HG03378 (cell line): Measurements from ENCODE around the gene ACOT7.
A peak's percentile ranks its signal among the peaks of the same experiment; 100 is the strongest.
"Not testable (repeated sequence)": the region's sequence is repeated elsewhere in the genome, so short reads cannot be mapped to it uniquely, and the experiment has no call there.

Experiments
- ATAC-seq: cut with Tn5 transposase; IDR thresholded peaks from one replicate; pipeline ENCODE4 v1.9.1; 2021; ENCODE audit warnings: mild to moderate bottlenecking, moderate library complexity; ENCODE audit not compliant: unreplicated experiment

ACOT7 gene

DNA sequence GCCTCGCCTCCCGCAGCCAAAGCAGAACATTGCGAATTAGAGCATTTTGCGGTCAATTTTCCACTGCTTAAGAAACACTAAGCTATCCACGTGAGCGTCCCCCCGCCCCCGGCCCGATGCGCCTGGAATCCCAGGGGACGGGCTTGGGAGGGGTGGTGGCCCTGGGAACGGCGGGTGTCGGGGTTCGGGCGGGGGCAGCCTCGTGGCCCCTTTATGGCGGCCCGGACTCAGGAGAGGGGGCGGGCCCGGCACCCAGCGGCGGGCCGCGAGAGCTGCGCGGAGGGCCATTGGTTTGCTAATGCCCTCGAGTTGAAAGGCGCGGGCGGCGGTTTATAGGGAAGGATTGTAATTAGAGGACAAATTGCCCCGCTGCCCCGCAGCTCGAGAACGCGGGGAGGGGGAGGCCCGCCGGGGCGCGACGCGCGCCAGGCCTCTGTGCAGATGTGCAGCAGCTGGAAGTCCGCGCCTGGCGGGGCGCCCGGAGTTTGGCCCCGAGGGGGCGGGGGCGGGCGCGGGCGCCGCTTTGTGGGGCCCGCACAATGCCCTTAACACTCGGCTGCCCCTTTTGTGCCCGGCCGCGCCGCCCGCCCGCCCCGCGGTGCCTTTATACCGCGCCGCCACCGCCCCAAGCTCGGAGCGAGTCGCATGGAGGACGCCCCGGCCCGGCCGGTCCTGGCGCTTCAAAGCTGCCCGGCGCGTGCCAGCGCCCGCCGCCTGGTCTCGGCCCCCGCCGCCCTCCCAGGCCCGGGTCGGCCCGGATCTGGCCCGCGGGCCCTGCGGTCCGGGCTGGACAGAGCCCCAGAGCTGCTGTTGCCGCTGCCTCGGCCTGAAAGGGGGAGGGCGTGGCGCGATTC lies 151.5 kb downstream of the ACOT7 start:
- ATAC-seq: no peak

DNA sequence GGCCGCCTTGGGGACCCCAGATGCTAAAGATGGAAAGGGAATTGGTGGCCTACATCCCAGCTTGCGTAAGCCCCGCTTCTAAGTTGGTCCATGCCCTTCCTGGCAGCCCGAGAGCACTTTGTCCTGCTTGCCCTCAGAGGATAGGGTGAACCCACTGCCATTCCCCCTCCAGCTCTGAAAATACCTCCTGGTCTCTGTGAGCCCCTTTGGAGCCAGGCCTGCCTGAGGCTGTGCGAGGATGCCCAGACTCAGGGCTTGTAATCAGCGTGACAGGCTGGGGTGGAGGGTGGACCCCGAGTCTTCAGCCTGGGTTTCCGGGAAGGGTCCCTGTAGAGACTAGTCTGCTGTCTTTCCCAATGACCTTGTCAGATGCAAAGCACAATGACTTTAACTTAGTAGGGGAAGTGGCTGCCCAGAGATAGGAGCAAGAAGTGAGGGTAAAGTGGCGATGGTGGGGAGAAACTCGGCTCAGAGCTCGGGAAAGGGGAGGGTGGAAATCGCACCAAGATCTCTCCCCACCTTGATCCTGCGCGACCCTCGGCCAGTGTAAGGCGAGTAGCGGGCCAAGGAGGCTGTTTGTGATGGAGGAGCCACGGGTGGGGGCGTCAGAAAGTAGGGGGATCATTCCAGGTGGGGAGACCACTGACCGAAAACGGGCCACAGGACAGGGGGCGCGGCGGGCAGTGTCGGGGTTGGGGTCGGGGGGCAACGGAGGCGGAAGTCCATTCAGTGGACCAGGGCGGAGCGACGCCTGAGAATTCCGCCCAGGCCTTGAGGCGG lies 152.3 kb downstream of the ACOT7 start:
- no peak for ATAC-seq

DNA sequence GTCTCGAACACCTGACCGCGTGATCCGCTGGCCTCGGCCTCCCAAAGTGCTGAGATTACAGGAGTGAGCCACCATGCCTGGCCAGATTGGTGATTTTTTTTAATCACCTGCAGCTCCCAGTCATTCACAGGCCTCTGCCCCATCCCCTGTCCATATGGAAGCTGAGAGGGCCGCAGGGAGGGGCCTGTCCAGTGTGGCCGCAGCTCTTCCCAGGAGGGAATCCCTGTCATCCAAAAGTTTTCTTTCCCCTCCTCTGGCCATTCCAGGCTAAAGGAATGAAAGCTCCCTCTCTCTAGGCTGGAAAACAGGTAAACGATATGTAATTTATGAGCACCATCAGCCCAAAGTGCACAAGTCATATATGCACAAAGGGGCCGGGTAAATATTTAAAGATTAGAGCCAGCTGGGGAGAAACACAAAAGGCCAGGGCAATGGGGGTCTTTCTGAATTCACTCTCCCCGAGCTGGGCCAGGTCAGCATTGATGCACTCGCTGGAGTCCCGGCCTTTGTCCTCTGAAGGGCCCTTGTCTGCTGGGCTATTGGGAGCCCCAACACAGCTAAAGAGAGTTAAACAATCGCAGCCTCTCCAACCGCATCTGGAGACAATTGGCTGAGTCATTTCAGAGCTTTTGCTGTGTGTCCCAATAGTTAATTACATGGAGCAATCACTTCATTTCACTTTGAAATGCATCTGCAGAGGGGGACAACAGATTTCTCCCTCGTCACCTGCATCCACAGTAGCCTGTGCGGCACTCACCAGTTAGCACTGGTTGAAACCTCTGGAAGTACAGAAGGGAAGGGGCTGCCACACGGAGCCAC lies 153.4 kb downstream of the ACOT7 start:
- no peak for ATAC-seq

DNA sequence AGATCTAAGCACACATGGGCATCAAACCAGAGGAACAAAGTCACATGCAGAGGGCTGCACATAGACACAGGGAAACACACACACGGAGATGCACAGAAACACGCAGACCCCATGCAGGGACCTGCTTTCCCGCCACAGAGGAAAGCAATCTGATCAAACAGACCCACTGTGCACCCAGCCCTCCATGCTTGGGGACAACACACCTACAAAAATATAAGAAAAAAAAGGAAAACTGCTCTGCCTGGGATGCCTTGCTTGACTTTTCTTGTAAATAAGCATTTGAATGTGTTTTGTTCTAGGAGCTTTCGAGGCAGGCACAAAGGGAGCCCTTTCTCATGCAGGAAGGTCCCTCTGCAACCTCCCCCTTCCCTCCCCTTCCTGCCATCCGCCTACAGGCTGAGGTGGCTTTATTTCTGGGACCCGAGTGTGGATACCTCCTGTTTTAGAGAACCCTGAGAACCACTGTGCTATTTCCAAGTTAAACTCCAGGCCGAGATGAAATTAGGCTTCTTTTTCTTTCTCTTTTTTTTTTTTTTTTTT lies 154.3 kb downstream of the ACOT7 start:
- no peak for ATAC-seq

DNA sequence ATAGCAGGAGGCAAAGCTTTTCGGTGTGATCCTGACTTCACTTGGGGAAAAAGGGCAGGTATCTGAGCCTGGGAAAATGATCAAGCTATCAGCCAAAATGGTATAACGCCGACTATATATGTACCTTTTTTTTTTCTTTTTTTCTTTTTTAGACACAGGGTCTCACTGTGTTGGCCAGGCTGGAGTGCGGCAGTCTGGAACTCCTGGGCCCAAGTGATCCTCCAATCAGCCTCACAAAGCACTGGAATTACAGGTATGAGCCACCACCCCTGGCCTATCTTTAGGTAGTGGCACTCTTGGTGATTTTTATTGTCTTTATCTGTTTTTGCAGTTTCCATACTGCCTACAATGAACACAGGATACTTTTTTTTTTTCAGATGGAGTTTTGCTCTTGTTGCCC lies 156.5 kb downstream of the ACOT7 start:
- ATAC-seq: no peak

DNA sequence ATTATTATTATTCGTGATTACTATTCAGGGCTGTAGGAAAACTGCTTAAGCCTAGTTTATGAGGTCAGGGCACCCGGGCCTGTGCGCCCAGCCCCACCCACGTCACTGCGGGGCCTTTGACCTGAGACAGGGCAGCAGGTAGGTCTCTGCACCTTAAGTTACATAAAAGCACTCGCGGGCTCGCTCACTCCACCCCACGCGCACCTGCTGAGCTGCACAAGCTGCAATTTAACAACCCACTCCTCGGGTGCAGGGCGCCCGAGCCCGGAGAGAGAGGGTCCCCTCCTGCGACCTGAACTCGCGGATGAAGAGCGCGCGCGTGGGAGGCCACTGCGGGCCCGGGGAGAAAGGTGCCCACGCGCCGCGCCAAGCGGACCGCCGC lies 158.3 kb downstream of the ACOT7 start:
- ATAC-seq: peak; percentile 15

DNA sequence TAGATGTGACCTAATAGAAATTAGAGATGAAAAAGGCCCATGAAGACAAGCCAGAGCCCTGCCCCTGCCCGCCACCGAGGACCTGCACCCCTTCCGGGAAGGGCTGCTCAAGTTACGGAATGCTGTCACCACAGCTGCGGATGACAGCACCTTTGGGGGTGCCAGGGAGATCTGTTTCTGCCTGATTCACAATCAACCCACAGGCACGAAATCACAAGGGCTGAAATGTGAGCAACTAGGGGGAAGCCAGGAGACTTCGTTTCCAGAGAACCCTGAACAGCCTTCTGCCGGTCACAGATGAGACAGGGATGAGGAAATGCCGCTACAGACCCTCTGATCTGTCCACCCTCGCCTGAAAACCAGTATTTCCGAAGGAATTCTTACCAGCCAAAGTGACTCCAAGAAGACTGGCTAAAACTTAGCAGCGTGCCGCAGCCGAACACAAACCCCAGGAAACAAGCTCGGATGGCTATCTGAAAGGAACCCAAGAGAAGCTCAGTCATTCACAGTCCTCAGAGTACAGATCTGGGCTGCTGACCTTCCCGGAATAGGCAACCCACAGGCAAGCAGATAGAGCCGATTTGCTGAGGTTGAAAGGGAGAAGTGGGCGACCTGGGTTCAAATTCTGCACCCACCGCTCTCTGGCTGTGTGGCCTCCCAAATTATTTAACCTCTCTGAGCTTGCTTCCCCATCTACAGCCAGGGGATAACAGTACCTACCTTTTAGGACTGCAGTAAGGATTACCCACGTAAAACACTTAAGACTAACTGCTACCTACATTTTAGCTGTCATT lies 158.9 kb downstream of the ACOT7 start:
- no peak for ATAC-seq

DNA sequence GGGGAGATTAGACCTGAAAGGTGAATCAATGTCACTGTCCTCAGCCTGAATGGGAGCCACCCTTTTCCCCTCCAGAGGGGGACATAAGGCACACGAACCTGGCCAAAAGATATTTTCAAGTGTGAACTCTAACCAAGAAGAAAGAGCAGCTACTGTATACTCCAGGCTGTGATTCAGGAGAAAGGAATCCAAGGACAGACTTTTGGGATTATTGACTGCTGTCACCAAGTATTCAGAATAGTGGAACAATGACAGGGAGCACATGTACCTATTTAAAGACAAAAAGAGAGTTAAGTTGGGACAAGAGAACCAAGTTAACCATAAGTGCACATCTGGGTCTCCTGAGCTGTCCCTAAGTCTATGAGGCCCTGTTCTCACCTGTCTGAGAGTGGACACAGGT lies 160.2 kb downstream of the ACOT7 start:
- ATAC-seq: no peak

DNA sequence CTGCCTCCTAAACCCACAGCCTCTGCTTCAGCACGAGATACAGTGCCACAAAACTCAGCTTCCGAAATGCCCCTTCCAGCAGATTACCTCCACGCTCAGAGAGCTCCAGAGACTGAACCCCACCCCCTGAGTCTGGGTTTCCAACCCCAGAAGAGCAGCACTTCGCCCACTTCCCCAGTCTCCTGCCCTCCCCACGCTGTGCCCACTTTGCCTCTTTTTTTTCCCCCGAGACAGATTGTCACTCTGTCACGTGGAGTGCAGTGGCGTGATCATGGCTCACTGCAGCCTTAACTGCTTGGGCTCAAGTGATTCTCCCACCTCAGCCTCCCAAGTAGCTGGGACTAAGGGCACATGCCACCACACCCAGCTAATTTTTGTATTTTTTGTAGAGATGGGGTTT lies 167.9 kb downstream of the ACOT7 start:
- no peak for ATAC-seq

DNA sequence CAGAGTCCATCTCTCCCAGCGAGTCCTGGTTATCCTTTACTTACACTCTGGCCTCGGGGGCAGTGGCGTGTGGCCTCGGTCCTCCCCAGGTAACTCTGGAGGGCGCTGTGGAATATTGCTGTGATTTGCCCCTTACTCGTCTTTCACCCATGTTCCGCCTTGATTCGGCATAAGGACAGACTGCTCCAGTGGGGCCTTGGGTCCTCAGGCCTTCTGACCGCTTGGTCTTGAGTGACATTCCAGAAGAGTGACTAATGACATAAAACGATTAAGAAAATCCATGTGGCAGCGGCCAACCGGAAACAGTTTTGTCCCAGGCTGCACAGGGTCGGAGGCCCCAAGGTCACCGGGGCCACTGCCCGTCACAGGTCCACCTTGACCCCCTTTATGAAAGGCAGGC lies 168.8 kb downstream of the ACOT7 start:
- no peak for ATAC-seq

DNA sequence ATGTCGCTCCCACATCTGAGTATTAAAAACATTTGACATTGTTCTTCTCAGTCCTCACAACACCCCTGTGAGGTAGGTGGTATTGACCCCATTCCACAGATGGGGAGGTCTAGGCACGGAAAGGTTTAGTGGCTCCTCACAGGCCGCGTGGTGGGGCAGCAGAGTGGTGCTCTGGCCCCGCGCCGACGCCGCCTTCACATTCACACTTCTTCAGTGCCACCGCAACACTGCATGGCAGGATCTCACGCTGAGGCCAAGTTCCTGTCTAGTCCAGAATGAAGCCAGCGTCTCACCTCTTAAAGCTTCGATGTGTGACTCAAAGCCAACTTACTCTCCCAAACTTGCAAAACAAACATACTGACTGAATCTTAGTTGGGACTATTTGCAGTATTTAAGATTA lies 169.9 kb downstream of the ACOT7 start:
- ATAC-seq: no peak

DNA sequence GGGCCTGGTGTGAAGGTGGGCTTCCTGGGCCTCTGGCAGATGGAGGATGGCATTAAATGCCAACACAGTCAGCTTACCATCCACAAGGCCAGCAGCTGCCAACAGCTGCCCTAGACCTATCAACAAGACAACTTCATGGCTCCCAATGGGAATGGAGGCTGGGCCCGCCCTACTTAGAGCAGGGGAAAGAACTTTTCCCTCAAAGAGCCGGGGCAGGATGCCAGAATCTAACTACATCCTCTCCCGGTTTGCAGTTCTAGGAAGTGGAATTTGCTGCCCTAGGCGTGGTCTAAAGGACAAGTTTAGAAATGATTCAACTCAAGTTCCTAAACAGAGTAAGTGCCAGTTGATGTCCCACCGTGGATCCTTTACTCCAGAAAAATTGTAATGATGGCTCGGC lies 170.9 kb downstream of the ACOT7 start:
- no peak for ATAC-seq

DNA sequence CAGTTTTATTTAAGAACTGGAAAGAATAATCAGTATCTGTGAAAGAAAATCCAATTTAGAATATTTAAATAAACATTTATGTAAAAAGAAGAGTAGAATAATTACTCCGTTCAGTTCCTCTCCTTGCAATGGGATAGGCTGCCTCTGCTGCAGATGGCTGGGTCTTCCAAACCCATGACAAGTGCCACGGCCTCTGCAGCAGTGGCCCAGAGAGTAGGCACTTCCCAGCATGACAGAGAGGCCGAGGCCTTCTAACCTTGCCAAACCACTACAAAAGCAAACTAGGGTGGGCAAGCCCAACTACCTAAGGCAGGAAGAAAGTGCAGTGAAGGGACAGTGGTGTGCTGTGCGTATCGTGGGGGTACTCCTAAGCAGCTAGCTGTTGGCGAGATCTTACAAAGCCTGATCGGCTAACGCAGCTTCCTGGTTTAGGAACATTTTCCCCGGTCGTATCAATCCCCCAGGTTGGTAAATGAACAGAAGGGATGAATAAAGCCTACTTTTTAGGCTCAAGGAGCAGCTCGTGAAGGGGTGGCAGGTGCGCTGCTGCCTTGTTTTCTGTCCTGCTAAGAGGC lies 172.3 kb downstream of the ACOT7 start:
- ATAC-seq: no peak

DNA sequence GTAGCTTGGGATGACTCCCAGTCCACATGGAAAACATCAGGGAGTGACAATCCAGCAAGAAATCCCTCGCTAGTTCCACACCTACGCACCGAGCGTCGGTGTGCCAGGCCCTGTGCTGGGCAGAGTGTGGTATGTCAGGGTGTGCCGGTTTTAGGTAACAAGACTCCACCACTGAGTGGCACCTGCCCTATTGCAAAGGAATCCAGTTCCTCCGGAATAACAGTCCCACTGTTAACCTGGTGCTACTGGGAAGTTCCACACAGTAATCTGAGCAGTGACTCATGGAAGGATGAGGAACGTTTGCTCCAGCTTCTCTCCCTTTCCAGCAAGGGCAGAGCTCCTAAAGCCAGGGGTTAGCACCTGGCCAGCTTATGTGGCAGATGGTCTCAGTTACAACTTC lies 173.3 kb downstream of the ACOT7 start:
- ATAC-seq: no peak

DNA sequence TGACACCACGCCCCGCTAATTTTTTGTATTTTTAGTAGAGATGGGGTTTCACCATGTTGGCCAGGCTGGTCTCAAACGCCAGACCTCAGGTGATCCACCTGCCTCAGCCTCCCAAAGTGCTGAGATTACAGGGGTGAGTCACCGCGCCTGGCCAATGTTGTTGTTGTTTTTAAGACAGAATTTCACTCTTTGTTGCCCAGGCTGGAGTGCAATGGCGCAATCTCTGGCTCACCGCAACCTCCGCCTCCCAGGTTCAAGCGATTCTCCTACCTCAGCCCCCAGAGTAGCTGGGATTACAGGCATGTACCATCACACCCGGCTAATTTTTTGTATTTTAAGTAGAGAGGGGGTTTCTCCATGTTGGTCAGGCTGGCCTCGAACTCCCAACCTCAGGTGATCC lies 173.9 kb downstream of the ACOT7 start:
- ATAC-seq: not testable (repeated sequence)

DNA sequence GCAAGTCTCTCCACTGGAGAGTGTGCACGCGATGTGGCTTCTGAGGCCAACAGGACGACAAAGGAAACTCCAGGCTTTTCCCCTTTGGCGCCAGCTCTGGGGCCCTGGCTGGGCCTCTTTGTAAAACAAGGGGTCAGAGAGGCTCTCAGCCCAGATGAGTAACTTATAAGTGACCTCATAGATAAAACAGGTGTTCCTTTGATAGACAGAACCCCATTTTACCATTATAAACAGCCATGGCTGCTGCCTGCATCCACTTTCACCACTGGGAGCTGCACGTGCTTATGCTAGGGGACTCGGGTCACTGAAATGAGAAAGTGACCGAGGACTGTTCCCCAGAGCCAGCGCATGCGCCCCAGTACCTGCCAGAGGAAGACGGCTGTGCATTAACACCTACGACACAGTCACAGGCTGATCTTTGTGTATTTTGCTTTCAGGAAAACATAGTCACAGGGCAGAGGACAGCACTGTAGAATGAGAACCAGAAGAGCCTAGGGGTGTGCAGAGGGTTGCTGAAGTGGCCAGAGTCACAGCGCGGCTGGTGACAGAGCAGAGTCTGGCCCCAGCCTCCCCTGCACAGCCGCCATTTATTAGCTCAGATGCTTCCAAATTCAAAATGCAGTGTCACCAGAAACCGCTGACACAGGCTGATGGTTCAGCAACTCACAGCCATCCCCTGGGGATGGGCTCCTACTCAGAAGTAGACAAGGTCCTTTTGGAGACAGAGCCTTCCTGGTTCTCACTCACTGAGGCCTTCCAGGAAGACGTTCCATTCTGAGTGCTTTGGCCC lies 175.0 kb downstream of the ACOT7 start:
- no peak for ATAC-seq
